NCI-H1105 treated with DMSO at 0.1 percent for 48 hours (cell line): ENCODE results near the gene PCDHGA8.
"Not testable (repeated sequence)": the region's sequence is repeated elsewhere in the genome, so short reads cannot be mapped to it uniquely, and the experiment has no call there.

Experiments used
- DNase-seq: peaks from one replicate; lab custom pipeline; 2025; lab: John Stamatoyannopoulos, UW

Gene PCDHGA8

GRCh38 chr5:141371572-141372475 lies 20.6 kb upstream of the PCDHGA8 start:
- DNase-seq = no peak

GRCh38 chr5:141373673-141374317 lies 18.6 kb upstream of the PCDHGA8 start, which contains the start of gene PCDHGA6:
Gene PCDHGA6 (plus strand): TSS chr5:141373891. CDS start chr5:141374084, 193 bp downstream.
- no peak for DNase-seq

GRCh38 chr5:141374627-141375026 lies 17.8 kb upstream of the PCDHGA8 start:
- no peak for DNase-seq

- DNase-seq = not testable (repeated sequence)
These were observed 16.8 kb upstream of the PCDHGA8 start for GRCh38 chr5:141375444-141376155.

- DNase-seq = no peak
These were observed 9.8 kb upstream of the PCDHGA8 start, which contains the start of gene PCDHGA7 for GRCh38 chr5:141382469-141383294. Gene PCDHGA7 (plus strand): TSS chr5:141382742. CDS start chr5:141382900, 158 bp downstream.

- no peak for DNase-seq
These were observed 9.1 kb upstream of the PCDHGA8 start for GRCh38 chr5:141383345-141383744.

GRCh38 chr5:141384471-141385267 lies 7.8 kb upstream of the PCDHGA8 start:
- DNase-seq = no peak

- not testable (repeated sequence) for DNase-seq
These were observed 4.7 kb upstream of the PCDHGA8 start, which contains the start of gene PCDHGB4 for GRCh38 chr5:141387557-141388311. Gene PCDHGB4 (plus strand): TSS chr5:141387698. CDS start chr5:141387885, 187 bp downstream.

GRCh38 chr5:141388661-141389060 lies 3.8 kb upstream of the PCDHGA8 start:
- no peak for DNase-seq

GRCh38 chr5:141389153-141390042 lies 3.0 kb upstream of the PCDHGA8 start:
- DNase-seq = no peak

- no peak for DNase-seq
These were observed 834 bp downstream of the PCDHGA8 start for GRCh38 chr5:141393267-141393666.

- not testable (repeated sequence) for DNase-seq
These were observed 2.2 kb downstream of the PCDHGA8 start for GRCh38 chr5:141394401-141395187.

- DNase-seq = not testable (repeated sequence)
These were observed 5.5 kb downstream of the PCDHGA8 start, which contains the start of gene PCDHGB5 for GRCh38 chr5:141397756-141398551. Gene PCDHGB5 (plus strand): TSS chr5:141397947. CDS start chr5:141398128, 181 bp downstream.

GRCh38 chr5:141398608-141399007 lies 6.2 kb downstream of the PCDHGA8 start:
- no peak for DNase-seq

GRCh38 chr5:141399555-141400258 lies 7.3 kb downstream of the PCDHGA8 start:
- no peak for DNase-seq

- no peak for DNase-seq
These were observed 10.3 kb downstream of the PCDHGA8 start, which contains the start of gene PCDHGA9 for GRCh38 chr5:141402553-141403243. Gene PCDHGA9 (plus strand): TSS chr5:141402778. CDS start chr5:141402953, 175 bp downstream.
